Activated CD8-positive, alpha-beta memory T cell treated with anti-CD3 and anti-CD28 coated beads, Interleukin-2, amount 50 U/mL, for 4 hours (primary cell): Measurements from ENCODE around the gene PARD6B.
"Not testable (repeated sequence)": the region's sequence is repeated elsewhere in the genome, so short reads cannot be mapped to it uniquely, and the experiment has no call there.

Experiments
- DNase-seq: peaks from one replicate; pipeline ENCODE4 v3.0.0-alpha.2; 2020

Gene PARD6B

GRCh38 chr20:50776122-50776817 is 44.9 kb downstream of the PARD6B start:
- no peak for DNase-seq

GRCh38 chr20:50777373-50777772 is 46.0 kb downstream of the PARD6B start:
- DNase-seq = no peak

- DNase-seq = not testable (repeated sequence)
These were observed 47.6 kb downstream of the PARD6B start for GRCh38 chr20:50778994-50779393.

- DNase-seq = no peak
These were observed 52.0 kb downstream of the PARD6B start for GRCh38 chr20:50783390-50783789.

GRCh38 chr20:50783903-50784302 is 52.5 kb downstream of the PARD6B start:
- DNase-seq = no peak

GRCh38 chr20:50784464-50784863 is 53.1 kb downstream of the PARD6B start:
- DNase-seq = no peak

- DNase-seq = no peak
These were observed 55.3 kb downstream of the PARD6B start for GRCh38 chr20:50786703-50787102.

GRCh38 chr20:50787181-50787580 is 55.8 kb downstream of the PARD6B start:
- no peak for DNase-seq

GRCh38 chr20:50788045-50788991 is 56.9 kb downstream of the PARD6B start:
- DNase-seq = no peak

- no peak for DNase-seq
These were observed 58.7 kb downstream of the PARD6B start for GRCh38 chr20:50789968-50790650.

- DNase-seq = peak; percentile 78
These were observed 59.4 kb downstream of the PARD6B start for GRCh38 chr20:50790651-50791277.

- no peak for DNase-seq
These were observed 61.6 kb downstream of the PARD6B start for GRCh38 chr20:50792708-50793574.

- peak; percentile 41 for DNase-seq
These were observed 62.2 kb downstream of the PARD6B start for GRCh38 chr20:50793575-50794016.

GRCh38 chr20:50794181-50794845 is 62.9 kb downstream of the PARD6B start:
- no peak for DNase-seq

GRCh38 chr20:50794846-50795634 is 63.7 kb downstream of the PARD6B start, which contains the start of gene BCAS4:
TSS of gene BCAS4 (plus strand) at chr20:50795061. CDS start at chr20:50795084, 23 bp downstream.
- peak; percentile 84 for DNase-seq

GRCh38 chr20:50797142-50797541 is 65.8 kb downstream of the PARD6B start:
- no peak for DNase-seq

- DNase-seq = no peak
These were observed 67.3 kb downstream of the PARD6B start for GRCh38 chr20:50798650-50799049.

GRCh38 chr20:50799176-50799889 is 68.0 kb downstream of the PARD6B start:
- DNase-seq = no peak

- DNase-seq = no peak
These were observed 68.6 kb downstream of the PARD6B start for GRCh38 chr20:50799890-50800550.
